NB4 (cell line): Measurements from ENCODE around the gene MYOF.
"Not testable (repeated sequence)": the region's sequence is repeated elsewhere in the genome, so short reads cannot be mapped to it uniquely, and the experiment has no call there.

Experiments used
- DNase-seq: peaks from one replicate; pipeline ENCODE4 v3.0.0; 2010; ENCODE audit warnings: low read depth
- H3K4me3 ChIP-seq: one replicate; pipeline ENCODE4 v1.5.1; 2011; ENCODE audit warnings: mild to moderate bottlenecking, low read depth, low read length, moderate library complexity
- CTCF ChIP-seq: IDR thresholded peaks from one replicate; pipeline ENCODE4 v1.5.1; 2012; ENCODE audit warnings: low read depth, low read length
- MAX ChIP-seq: IDR thresholded peaks from 2 replicates; pipeline ENCODE4 v1.6.1; 2011; ENCODE audit warnings: low read depth, low read length
- MYC ChIP-seq: IDR thresholded peaks from 2 replicates; pipeline ENCODE4 v1.6.1; 2011; ENCODE audit warnings: low read depth, low read length
- POLR2A ChIP-seq: IDR thresholded peaks from 2 replicates; pipeline ENCODE4 v1.6.1; 2011; ENCODE audit warnings: mild to moderate bottlenecking; ENCODE audit not compliant: insufficient read length; ENCODE audit errors: extremely low read depth

MYOF gene

GRCh38 chr10:93431361-93431760 is 50.8 kb downstream of the MYOF start:
- TF ChIP-seq CTCF (no peak), MYC (no peak), MAX (no peak), POLR2A (no peak)
- DNase-seq, result no peak
- no peak overlapping the region for H3K4me3 ChIP-seq

GRCh38 chr10:93425861-93426260 is 56.3 kb downstream of the MYOF start:
- TF ChIP-seq POLR2A (no peak), CTCF (no peak), MYC (no peak), MAX (no peak)
- no peak for DNase-seq
- no peak overlapping the region for H3K4me3 ChIP-seq

- TF ChIP-seq POLR2A (no peak), MYC (no peak), MAX (no peak), CTCF (no peak)
- DNase-seq, result no peak
- no peak overlapping the region for H3K4me3 ChIP-seq
These were observed 60.0 kb downstream of the MYOF start for GRCh38 chr10:93422118-93422517.

- DNase-seq, result no peak
- no peak for TF ChIP-seq CTCF
- no peak for TF ChIP-seq MYC
- no peak for TF ChIP-seq POLR2A
- no peak for TF ChIP-seq MAX
- H3K4me3 ChIP-seq, result no peak overlapping the region
These were observed 60.9 kb downstream of the MYOF start for GRCh38 chr10:93420944-93421825.

GRCh38 chr10:93420091-93420490 is 62.0 kb downstream of the MYOF start:
- TF ChIP-seq MAX (no peak), CTCF (no peak), POLR2A (no peak), MYC (no peak)
- no peak overlapping the region for H3K4me3 ChIP-seq
- DNase-seq, result no peak

- not testable (repeated sequence) for H3K4me3 ChIP-seq, DNase-seq
These were observed 63.1 kb downstream of the MYOF start for GRCh38 chr10:93419016-93419415.
